Left ventricle myocardium inferior (tissue), 1 donor: ENCODE measurements around the gene GTPBP8. TPM values are rescaled to one million over a fixed set of nuclear protein-coding genes. Genes with fewer than 3 reads are reported as not detected.
A peak's percentile ranks its signal among the peaks of the same experiment; 100 is the strongest.

Experiments used
- DNase-seq: peaks from one replicate; pipeline ENCODE4 v3.0.0-alpha.2; 2020
- H3K27ac ChIP-seq: fragments of 200-600 bp; replicated peaks from 2 replicates; pipeline ENCODE4 v1.8.0; 2021
- H3K27me3 ChIP-seq: fragments of 200-600 bp; 2 replicates; pipeline ENCODE4 v1.8.0; 2021; ENCODE audit warnings: low read depth
- H3K36me3 ChIP-seq: fragments of 200-600 bp; 2 replicates; pipeline ENCODE4 v1.8.0; 2021
- H3K4me1 ChIP-seq: fragments of 200-600 bp; 2 replicates; pipeline ENCODE4 v1.8.0; 2021
- H3K4me3 ChIP-seq: fragments of 200-600 bp; 2 replicates; pipeline ENCODE4 v1.8.0; 2021; ENCODE audit warnings: mild to moderate bottlenecking, moderate library complexity
- H3K9me3 ChIP-seq: fragments of 200-600 bp; replicated peaks from 2 replicates; pipeline ENCODE4 v1.8.0; 2021
- CTCF ChIP-seq: fragments of 200-600 bp; IDR thresholded peaks from 2 replicates; pipeline ENCODE4 v1.8.0; 2021; ENCODE audit warnings: antibody characterized with exemption, mild to moderate bottlenecking, borderline replicate concordance
- intact Hi-C: fragments of 100-400 bp; cut with micrococcal nuclease; formaldehyde crosslinking; loops from one replicate; pipeline ENCODE4 v1.11.0; 2022
- total RNA-seq: library from RNA; stranded (reverse); fragmentation: NEBNext Ultra II Directional; extraction: Animal tissue kit (Norgen Biotek cat#: 25700); gene quantifications from one replicate; pipeline ENCODE4 v1.2.1, GENCODE V29; 2021
- donor health status: DM: no; HTN: yes; CAD: no; lungs with severe emphysema.

GTPBP8 gene
- total RNA-seq, 1 donor from 2014 or later, result 28.5 TPM

DNA sequence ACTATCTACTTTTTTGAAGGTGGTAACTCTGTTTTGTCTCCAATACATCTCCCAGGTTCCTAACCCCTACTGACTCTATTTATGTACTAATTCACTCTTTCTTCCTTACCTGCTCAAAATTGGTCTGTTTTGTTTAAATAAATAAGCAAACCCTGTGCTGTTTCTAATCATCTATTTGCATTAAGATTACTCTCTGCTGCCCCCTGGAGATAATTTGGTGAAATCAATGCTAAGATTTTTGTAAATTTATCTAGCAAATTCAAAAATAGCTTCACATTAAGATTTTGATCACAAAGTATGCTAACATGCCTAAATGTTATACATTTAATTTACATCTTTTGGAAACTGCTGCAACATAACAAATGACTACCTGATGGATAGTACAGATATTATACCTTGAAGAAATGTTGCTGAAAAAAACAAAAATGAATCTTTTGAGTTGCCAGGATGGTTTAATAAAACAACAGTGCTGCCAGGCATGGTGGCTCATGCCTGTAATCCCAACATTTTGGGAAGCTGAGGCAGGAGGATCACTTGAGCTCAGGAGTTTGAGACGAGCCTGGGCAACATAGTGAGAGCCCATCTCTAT is 11.4 kb upstream of the GTPBP8 start:
- no peaks in the 10 kb centered on the region for H3K36me3 ChIP-seq
- no peaks in the 10 kb centered on the region for H3K4me1 ChIP-seq
- no peak overlapping the region for H3K4me3 ChIP-seq
- H3K27me3 ChIP-seq, result peaks cover 4% of the 10 kb centered on the region
- no peak overlapping the region for H3K27ac ChIP-seq
- intact Hi-C loops, result loop anchor here (5.0 to 10.0 kb wide), 2 partner anchors 332 to 395 kb away; no protein-coding TSS in a partner anchor
- DNase-seq, result no peak
- no peaks in the 10 kb centered on the region for H3K9me3 ChIP-seq
- peak; percentile 79 for TF ChIP-seq CTCF

- H3K4me3 ChIP-seq, result no peak overlapping the region
- H3K27ac ChIP-seq, result no peak overlapping the region
- no peaks in the 10 kb centered on the region for H3K36me3 ChIP-seq
- DNase-seq, result no peak
- no peak for TF ChIP-seq CTCF
- intact Hi-C loops, result no loop called here
- H3K27me3 ChIP-seq, result peaks cover 4% of the 10 kb centered on the region
- no peaks in the 10 kb centered on the region for H3K9me3 ChIP-seq
- H3K4me1 ChIP-seq, result peaks cover 7% of the 10 kb centered on the region
Observed at GRCh38 chr3:112980080-112980479, 10.7 kb upstream of the GTPBP8 start.

DNA sequence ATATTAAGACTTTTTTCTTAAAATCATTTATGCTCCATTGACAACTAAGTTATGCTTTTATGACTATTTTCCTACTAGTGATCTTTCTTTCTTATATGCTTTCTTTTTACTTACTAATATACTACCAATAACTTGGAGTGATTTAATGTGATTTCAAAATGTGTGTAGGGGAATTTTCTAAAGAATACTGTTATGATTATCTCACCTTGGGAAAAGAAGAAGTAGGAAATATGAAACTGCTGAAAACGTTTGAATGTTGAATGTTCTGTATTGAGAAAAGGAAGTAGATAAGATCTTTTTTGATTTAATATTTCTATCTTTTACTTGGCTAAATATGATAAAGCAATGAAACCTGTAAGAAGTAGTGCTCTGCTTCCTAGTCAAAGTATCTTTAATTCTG is 8.1 kb upstream of the GTPBP8 start:
- H3K36me3 ChIP-seq, result no peaks in the 10 kb centered on the region

DNA sequence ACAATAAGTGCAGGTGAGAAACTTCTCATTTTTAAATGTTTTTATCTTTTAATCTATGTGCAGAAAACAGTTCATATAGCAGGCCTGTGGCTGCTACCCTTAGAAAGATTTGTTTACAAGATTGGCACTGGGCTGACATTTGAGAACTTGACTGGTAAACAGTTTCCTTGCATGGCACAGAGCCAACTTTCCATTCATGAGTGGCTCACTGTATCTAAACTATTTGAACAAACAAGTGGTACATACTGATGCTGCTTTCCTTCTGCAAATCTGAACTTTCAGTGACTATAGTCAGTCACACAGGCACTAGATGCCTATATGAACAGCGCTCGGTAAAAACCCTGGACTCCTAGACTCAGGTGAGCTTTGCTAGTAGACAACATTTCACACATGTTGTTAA is 6.3 kb upstream of the GTPBP8 start:
- Histone ChIP-seq H3K27me3 (no peaks in the 10 kb centered on the region), H3K4me1 (peaks cover 8% of the 10 kb centered on the region), H3K27ac (no peak overlapping the region), H3K36me3 (no peaks in the 10 kb centered on the region), H3K4me3 (no peak overlapping the region), H3K9me3 (no peaks in the 10 kb centered on the region)
- DNase-seq, result no peak
- no peak for TF ChIP-seq CTCF
- intact Hi-C loops, result no loop called here

More for the DNA sequence above, 8.1 kb upstream of the GTPBP8 start:
- Histone ChIP-seq H3K4me3 (no peak overlapping the region), H3K4me1 (peaks cover 8% of the 10 kb centered on the region), H3K27me3 (no peaks in the 10 kb centered on the region), H3K9me3 (no peaks in the 10 kb centered on the region), H3K27ac (no peak overlapping the region)
- intact Hi-C loops, result no loop called here
- DNase-seq, result no peak
- no peak for TF ChIP-seq CTCF

GRCh38 chr3:112987710-112988334 is 3.0 kb upstream of the GTPBP8 start:
- peaks cover 31% of the 10 kb centered on the region for H3K4me1 ChIP-seq
- no peaks in the 10 kb centered on the region for H3K27me3 ChIP-seq
- no peaks in the 10 kb centered on the region for H3K36me3 ChIP-seq
- DNase-seq, result no peak
- intact Hi-C loops, result no loop called here
- no peak overlapping the region for H3K27ac ChIP-seq
- no peaks in the 10 kb centered on the region for H3K9me3 ChIP-seq
- no peak overlapping the region for H3K4me3 ChIP-seq
- TF ChIP-seq CTCF, result no peak
